Measurements from ENCODE around the gene SPATA31A5.
"Not testable (repeated sequence)": the region's sequence is repeated elsewhere in the genome, so short reads cannot be mapped to it uniquely, and the experiment has no call there.

Gene SPATA31A5

DNA sequence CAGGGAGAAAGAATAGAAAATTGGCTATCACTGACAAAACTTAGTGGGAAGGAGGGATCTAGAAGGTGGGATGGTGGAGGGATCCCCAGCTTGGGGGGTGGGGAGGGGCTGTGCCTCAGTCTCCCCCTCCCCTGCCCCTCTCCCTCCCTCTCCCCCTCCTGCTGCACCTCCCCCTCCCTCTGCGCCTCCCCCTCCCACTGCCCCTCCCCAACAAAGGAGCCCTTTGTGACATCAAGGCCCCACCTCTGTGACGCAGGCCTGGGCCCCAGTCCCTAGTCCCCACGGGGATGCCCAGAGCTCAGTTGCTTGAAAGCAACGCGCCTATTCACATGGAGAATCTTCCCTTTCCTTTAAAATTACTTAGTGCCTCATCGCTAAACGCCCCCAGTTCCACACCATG is at the start of gene SPATA31A5:
SPATA31A5 (plus strand) TSS at position 301 of the 400 bp plus-strand sequence; CDS start at position 330, 29 bp downstream.
- not testable (repeated sequence) for DNase-seq (ENCODE audit: low read depth)

DNA sequence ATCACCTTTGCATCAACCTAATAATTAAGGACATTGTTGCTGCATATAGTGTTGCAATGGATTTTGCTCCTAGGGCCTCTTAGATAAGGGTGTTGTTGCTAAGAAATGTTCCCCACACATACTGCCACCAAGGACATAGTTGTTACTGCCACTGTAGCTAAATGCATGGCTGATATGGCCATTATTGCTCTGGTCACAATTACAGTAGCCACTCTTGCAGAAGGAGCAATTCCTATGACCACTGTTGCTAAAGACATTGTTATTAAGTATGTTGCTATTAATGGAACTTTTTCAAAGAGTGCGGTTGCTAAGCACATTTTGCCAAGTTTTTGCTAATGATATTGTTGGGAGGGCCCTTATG is 48.8 kb downstream of the SPATA31A5 start:
- not testable (repeated sequence) for DNase-seq (ENCODE audit: low read depth)

DNA sequence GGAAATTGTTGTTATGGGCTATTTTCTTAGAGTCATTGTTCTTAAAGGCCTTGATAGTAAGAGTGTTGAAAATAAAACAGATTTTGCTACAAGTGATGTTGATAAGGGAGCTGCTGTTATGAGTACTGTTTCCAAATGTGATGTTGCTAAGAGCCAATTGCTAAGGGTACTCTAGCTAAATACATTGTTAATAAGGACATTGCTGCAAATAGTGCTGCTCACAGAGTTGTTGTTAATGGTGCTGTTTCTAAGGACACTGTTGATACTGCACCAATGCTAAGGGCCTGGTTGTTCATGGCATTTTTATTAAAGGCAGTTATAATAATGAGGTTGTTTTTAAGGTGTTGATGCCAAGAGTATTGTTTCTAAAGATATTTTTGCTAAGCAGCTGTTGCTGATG is 52.2 kb downstream of the SPATA31A5 start:
- DNase-seq (ENCODE audit: low read depth) = not testable (repeated sequence)
